ENCODE results near the gene PROK1.
"Not testable (repeated sequence)": the region's sequence is repeated elsewhere in the genome, so short reads cannot be mapped to it uniquely, and the experiment has no call there.

PROK1 gene

DNA sequence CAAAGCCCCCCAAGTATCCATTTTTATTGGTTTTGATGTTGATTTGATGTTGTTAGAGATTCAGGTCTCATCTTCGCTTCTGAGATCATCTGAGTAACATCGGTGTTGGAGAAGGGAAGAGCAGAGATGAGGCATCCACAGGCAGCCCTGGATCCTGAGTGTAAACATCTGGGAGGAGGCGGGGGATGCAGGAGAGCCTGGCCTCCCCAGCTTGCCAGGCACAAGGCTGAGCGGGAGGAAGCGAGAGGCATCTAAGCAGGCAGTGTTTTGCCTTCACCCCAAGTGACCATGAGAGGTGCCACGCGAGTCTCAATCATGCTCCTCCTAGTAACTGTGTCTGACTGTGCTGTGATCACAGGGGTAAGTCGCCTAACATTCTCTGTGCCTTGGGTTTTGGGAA lies at the start of gene PROK1:
Gene PROK1 (plus strand): TSS at position 221 of the 400 bp plus-strand sequence. CDS start 68 bp downstream, at position 289.
- no peak for DNase-seq (ENCODE audit: low read depth)

GRCh38 chr1:110403805-110404204 lies 47.1 kb upstream of the PROK1 start:
- DNase-seq (ENCODE audit: low read depth), result no peak

DNA sequence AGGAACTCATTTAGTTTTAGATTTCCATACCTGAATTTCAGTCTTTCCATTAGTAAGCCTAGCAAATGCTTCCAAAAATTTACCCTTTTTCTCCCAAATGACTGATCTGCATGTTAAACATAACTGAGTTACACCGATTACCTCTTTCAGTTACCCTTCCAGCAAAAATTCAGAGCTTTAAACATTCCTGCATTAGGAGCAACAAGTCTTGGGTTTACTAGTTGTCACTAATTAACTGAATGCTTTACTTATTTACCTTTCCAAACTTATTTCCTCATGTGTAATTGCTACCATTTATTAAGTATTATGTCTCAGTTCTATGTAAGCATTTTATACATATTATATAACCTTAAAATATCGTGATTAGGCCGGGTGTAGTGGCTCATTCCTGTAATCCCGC lies 46.5 kb upstream of the PROK1 start:
- no peak for DNase-seq (ENCODE audit: low read depth)

- DNase-seq (ENCODE audit: low read depth), result not testable (repeated sequence)
Observed at GRCh38 chr1:110406407-110406806, 44.5 kb upstream of the PROK1 start.

DNA sequence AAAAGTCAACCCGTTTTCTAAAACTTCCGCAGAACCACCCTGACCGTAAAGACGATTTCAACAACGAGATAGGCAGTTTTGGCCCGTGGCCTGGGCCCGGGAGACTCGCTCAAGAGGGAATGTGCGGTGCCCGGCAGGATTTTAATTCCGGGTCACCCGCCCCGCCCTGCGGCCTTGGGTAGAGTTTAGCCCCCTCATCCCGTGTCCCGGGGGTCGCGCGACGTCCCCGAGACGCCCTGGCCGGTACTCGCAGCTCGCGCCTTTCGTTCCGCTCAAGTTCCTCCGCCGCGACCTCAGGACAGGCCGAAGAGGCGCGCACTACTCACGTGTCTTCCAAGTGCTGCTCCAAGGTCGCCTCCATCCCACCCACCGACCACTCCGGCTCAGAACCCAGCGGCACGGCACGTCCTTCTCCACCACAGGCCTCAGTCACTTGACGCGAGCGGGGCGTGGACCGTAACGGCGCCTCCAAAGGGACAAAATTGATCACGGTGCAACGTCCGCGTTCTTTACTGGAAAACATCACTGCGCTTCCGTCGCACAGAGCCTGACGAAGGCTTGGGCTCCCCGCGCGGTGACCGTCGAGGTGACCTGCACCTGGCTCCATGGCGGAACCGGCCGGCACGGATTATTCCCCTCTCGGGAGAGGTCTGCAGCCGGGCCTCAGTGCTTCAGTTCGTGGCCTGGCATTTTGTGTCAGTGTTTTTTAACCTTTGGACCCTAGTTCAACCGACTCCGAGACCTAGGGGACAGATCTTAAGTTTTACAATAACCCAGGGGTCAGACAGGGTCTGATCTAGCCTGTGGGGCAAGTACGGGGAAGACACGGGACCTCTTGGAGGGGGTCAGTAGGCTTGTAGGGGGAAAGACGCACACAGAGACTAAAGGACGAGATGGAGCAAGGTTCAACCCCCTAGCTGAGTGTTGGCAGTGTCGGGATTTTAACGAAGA lies 43.4 kb upstream of the PROK1 start, which contains the start of gene LAMTOR5:
Gene LAMTOR5 (minus strand): TSS at position 435 of the 951 bp plus-strand sequence. CDS start 74 bp downstream, at position 361.
- peak; percentile 84 for DNase-seq (ENCODE audit: low read depth)

DNA sequence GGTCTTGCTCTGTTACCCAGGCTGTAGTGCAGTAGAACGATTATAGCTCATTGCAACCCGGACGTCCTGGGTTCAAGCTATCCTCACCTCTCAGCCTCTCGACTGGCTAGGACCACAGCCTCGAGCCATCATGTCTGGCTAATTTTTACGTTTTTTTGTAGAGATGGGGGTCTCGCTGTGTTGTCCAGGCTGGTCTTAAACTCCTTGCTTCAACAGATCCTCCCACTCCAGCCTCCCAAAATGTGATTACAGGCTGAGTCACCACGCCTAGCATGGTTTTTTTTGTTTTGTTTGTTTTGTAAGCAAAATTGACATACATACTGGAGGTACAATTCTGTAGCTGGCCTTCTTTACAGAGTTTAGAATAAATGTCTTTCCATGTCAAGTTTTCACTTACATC lies 42.5 kb upstream of the PROK1 start:
- no peak for DNase-seq (ENCODE audit: low read depth)

DNA sequence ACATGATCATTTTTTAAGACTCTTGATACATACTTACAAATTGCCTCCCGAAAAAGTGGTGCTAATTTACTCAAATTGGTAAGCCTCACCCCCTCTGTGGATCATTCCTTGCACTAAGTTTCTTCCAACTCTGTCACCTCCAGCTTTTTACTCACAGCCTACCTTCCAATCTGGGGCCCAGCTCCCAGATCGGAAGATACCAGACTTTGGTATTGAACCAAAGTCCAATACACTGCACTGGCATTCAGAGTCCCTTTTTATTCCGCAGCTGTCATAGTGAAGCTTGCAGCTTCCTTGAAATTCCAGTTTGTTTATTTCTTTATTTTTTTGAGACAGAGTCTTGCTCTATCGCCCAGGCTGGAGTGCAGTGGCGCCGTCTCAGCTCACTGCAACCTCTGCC lies 41.6 kb upstream of the PROK1 start:
- DNase-seq (ENCODE audit: low read depth), result no peak

- no peak for DNase-seq (ENCODE audit: low read depth)
Observed at GRCh38 chr1:110411173-110411735, 39.7 kb upstream of the PROK1 start.

DNA sequence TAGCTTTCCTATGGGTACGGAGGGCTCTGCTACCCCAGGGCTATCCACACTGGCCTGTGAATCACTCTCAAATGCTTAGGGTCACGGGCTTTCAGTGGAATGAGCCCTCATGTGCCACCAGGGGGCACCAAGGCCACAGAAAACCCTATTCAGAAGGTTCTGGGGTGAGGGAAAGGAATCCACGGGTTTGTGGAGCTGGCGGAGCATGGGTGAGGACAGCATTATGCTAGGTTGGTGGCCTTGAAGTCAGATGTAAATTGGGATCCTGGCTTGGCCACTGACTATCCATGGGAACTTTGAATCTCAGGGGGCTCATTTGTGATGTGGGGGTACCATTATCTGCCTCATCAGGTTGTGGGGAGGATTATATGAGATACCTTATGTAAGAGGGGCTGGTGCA lies 38.4 kb upstream of the PROK1 start:
- DNase-seq (ENCODE audit: low read depth), result peak; percentile 70

DNA sequence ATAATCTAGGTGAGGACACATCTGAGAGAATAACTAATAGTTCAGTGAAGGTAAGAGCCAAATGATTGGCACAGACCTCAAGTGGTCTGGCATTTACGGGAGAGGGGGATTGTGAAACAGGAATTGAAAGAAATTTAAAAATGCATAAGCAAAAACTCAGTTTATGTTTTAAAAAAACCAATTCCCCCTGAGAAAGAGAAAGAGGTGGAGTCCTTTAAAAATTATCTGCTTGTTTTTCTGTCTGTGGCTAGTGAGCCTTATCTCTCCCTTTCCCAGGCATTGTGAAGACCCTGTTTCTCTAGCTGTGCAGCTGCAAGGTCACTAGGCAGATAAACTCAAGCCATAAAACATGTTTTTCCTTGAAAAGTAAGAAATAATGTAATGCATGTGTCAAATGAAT lies 37.9 kb upstream of the PROK1 start:
- DNase-seq (ENCODE audit: low read depth), result not testable (repeated sequence)

GRCh38 chr1:110418729-110419128 lies 32.2 kb upstream of the PROK1 start:
- DNase-seq (ENCODE audit: low read depth), result no peak

GRCh38 chr1:110420023-110420662 lies 30.8 kb upstream of the PROK1 start:
- no peak for DNase-seq (ENCODE audit: low read depth)

DNA sequence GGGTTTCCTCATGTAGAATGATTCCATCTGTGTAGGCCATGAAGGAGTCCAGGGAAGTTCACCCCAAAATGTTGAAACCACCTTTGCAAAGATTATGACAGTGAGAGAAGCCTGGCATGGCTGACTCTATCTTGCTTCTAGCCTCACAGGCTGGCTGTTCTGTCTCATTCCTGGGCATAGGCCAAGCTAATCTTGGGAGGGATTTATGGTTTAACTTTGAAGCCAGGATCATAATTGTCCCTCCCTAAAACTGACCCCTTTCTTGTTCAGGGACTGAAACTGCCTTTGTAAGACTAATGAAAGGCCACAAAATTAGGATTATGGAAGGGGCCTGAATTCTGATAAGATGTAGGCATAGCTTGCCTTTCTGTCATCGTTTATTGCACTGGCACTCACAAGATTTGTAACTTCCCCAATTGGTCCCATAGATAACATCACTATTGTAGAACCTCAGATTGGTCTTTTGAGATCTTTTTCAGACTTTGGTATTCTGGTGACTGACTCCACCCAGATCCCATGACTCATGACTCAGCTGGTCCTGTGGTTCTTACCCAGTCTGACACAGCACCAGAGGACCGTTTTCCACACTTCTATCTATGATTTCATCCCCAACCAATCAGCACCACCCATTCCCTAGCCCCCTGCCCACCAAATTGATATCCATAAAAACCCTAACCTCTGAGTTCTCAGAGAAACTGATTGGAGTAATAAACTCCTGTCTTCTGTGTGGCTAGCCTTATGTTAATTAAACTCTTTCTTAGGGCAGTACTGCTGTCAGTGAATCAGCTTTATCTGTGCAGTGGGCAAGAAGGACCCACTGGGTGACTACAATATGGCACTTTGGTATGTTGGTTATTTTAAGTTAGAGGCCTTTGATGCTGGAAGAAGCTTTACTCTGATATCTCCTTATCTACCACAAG lies 29.8 kb upstream of the PROK1 start:
- DNase-seq (ENCODE audit: low read depth), result peak; percentile 72

GRCh38 chr1:110424699-110425611 lies 26.0 kb upstream of the PROK1 start:
- DNase-seq (ENCODE audit: low read depth), result no peak

GRCh38 chr1:110425612-110426152 lies 25.3 kb upstream of the PROK1 start:
- DNase-seq (ENCODE audit: low read depth), result no peak

GRCh38 chr1:110426854-110427253 lies 24.1 kb upstream of the PROK1 start:
- no peak for DNase-seq (ENCODE audit: low read depth)

DNA sequence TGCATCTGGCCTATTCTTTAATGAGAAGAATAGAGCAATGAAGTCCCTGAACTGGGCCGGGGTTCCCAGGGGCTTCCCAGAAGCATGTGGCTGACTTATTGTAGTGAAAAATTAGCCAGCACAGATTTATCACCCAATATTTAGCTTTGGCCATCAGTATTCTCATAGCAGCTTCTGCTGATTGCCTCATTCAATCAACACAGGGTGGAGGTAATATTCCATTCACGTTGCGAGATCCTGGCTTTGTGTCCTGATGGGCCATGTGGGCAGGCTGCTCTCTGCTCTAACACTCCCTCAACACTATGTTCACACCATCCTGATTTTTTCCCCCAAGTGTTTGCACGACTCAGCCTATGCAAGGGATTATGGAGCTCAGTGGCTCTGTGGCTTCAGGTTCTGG lies 22.0 kb upstream of the PROK1 start:
- DNase-seq (ENCODE audit: low read depth), result no peak

DNA sequence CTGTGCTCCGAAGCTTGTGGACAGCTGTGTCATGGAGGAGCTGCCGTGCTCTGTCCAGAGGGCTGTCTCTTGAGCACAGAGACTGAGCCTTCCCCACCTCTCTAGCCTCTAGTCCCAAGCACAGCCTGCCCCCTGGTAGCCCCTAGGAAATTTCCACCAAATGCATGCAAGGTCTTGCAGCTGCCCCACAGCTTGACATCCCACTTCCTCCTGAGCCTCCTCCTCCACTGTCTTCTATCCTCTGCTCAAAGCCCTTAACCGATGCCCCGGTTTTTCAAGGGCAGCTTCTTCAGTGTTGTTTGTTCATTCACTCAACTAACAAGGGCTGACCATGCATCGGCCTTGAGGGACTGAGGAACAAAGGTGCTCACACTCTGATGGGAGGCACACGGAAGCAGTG lies 20.6 kb upstream of the PROK1 start:
- no peak for DNase-seq (ENCODE audit: low read depth)

DNA sequence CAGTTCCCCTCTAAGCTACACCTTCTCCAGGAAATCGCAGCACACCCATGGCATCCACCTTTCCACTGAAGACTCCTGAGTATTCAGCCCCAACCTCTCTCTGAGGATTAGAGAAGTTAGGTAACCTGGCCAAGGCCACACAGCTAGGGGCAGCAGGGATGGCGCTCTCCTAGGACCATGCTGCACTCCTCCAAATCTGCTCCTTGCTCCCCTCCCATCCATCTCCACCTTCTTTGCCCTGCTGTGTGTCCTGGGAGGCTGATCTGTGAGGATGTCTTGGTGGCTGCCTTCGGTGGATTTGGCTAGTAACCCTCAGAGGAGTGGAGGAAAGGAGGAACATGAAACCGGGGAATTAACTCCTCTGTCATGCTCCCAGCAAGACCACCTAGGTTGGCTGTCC lies 20.0 kb upstream of the PROK1 start:
- DNase-seq (ENCODE audit: low read depth), result no peak

DNA sequence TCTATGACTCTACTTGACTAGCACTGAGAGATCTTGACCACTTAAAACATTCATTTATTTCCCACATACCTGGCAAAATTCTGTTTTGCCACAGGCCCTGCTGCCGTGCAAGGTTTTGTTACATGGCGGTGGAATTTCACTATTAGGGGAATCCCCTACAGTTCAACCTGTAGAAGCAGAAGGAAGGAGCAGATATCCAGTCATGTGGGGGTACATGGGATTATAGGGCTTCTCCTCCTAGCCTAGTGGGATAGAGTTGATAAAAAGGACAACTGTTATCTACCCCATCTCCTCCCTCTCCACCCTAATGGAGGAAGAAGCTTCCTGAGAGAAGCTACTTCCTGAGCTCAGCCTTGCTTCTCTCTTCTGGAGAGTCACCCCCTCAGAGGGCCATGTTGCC lies 17.7 kb upstream of the PROK1 start:
- DNase-seq (ENCODE audit: low read depth), result no peak
